GM10847 (cell line): ENCODE data around the gene SPIRE2.

ENCODE experiments used
- POLR2A ChIP-seq: IDR thresholded peaks from 2 replicates; pipeline ENCODE4 v1.6.1; 2011; ENCODE audit not compliant: insufficient read length; ENCODE audit errors: extremely low read depth

Gene SPIRE2

GRCh38 chr16:89912143-89912542, 83.9 kb downstream of the SPIRE2 start:
- TF ChIP-seq POLR2A, result no peak

GRCh38 chr16:89912627-89913026, 84.4 kb downstream of the SPIRE2 start:
- TF ChIP-seq POLR2A, result no peak

GRCh38 chr16:89913408-89914387, 85.4 kb downstream of the SPIRE2 start:
- TF ChIP-seq POLR2A, result no peak

GRCh38 chr16:89915303-89916232, 87.3 kb downstream of the SPIRE2 start:
- no peak for TF ChIP-seq POLR2A

- TF ChIP-seq POLR2A, result peak; percentile 42
Observed at GRCh38 chr16:89917773-89918452, 89.6 kb downstream of the SPIRE2 start.

GRCh38 chr16:89918453-89919347, 90.4 kb downstream of the SPIRE2 start, which contains the start of gene MC1R:
MC1R (plus strand) TSS chr16:89918862; CDS start chr16:89919259, 397 bp downstream.
- no peak for TF ChIP-seq POLR2A

GRCh38 chr16:89919535-89920406, 91.5 kb downstream of the SPIRE2 start:
- no peak for TF ChIP-seq POLR2A

- no peak for TF ChIP-seq POLR2A
Observed at GRCh38 chr16:89920723-89921122, 92.4 kb downstream of the SPIRE2 start.
